HepG2 (cell line): ENCODE measurements around the gene STX2. TPM values are rescaled to one million over a fixed set of nuclear protein-coding genes. Genes with fewer than 3 reads are reported as not detected.

Experiments
- ELF1 ChIP-seq: sonication (generic); formaldehyde crosslinking; IDR thresholded peaks from 2 replicates; pipeline ENCODE4 v1.4.0; 2020; ENCODE audit warnings: missing genetic modification reagents
- HNF4G ChIP-seq, 2 experiments: sonication (generic) in 1 of 2; formaldehyde crosslinking in 1 of 2; IDR thresholded peaks; 2 replicates each; pipeline versions ENCODE4 v1.4.0 to v1.6.1; 2011 to 2020; ENCODE audit warnings: borderline replicate concordance in 2 of 2, low read depth in 2 of 2, mild to moderate bottlenecking in 2 of 2, low read length in 1 of 2, missing genetic modification reagents in 1 of 2, moderate library complexity in 1 of 2
- NR2F6 ChIP-seq, 2 experiments: IDR thresholded peaks; 2 replicates each; pipeline ENCODE4 v1.6.1; 2016; ENCODE audit warnings: antibody characterized with exemption in 1 of 2, mild to moderate bottlenecking in 1 of 2
- PRDM4 ChIP-seq: sonication (generic); formaldehyde crosslinking; IDR thresholded peaks from 2 replicates; pipeline ENCODE4 v1.9.0; 2021; ENCODE audit warnings: missing genetic modification reagents, borderline replicate concordance
- RAD21 ChIP-seq: fragments of 450-650 bp; formaldehyde crosslinking; IDR thresholded peaks from 2 replicates; pipeline ENCODE4 v1.5.0; 2020; ENCODE audit warnings: mild to moderate bottlenecking
- SALL1 ChIP-seq: sonication (generic); formaldehyde crosslinking; IDR thresholded peaks from 2 replicates; pipeline ENCODE4 v1.8.0; 2022; ENCODE audit warnings: mild to moderate bottlenecking, missing genetic modification reagents
- SNAPC4 ChIP-seq: sonication (generic); formaldehyde crosslinking; IDR thresholded peaks from 2 replicates; pipeline ENCODE4 v1.4.0; 2020; ENCODE audit warnings: mild to moderate bottlenecking, missing genetic modification reagents
- STAT5B ChIP-seq: sonication (generic); formaldehyde crosslinking; IDR thresholded peaks from 2 replicates; pipeline ENCODE4 v1.4.0; 2020; ENCODE audit warnings: missing genetic modification reagents
- TCF12 ChIP-seq, 2 experiments: fragments of 450-650 bp in 1 of 2; sonication (generic) in 1 of 2; formaldehyde crosslinking in 1 of 2; IDR thresholded peaks; 2 replicates each; pipeline versions ENCODE4 v1.6.1 to v1.8.0; 2017 to 2022; ENCODE audit warnings: antibody characterized with exemption in 1 of 2, mild to moderate bottlenecking in 1 of 2, missing genetic modification reagents in 1 of 2, moderate library complexity in 1 of 2
- THAP9 ChIP-seq: sonication (generic); formaldehyde crosslinking; IDR thresholded peaks from 2 replicates; pipeline ENCODE4; 2020; ENCODE audit warnings: missing genetic modification reagents, mild to moderate bottlenecking, borderline replicate concordance
- ZNF12 ChIP-seq: sonication (generic); formaldehyde crosslinking; IDR thresholded peaks from 2 replicates; pipeline ENCODE4 v1.5.0; 2020; ENCODE audit warnings: missing genetic modification reagents
- ZNF264 ChIP-seq: sonication (generic); formaldehyde crosslinking; IDR thresholded peaks from 2 replicates; pipeline ENCODE4 v1.4.0; 2020; ENCODE audit warnings: missing genetic modification reagents
- ZNF33A ChIP-seq: sonication (generic); formaldehyde crosslinking; IDR thresholded peaks from 2 replicates; pipeline ENCODE4 v1.5.1; 2020; ENCODE audit warnings: missing genetic modification reagents, mild to moderate bottlenecking, moderate library complexity, borderline replicate concordance
- ZNF501 ChIP-seq: sonication (generic); formaldehyde crosslinking; IDR thresholded peaks from 2 replicates; pipeline ENCODE4 v1.5.1; 2020; ENCODE audit warnings: mild to moderate bottlenecking, moderate library complexity, missing genetic modification reagents
- ZNF598 ChIP-seq: sonication (generic); formaldehyde crosslinking; IDR thresholded peaks from 2 replicates; pipeline ENCODE4 v1.5.1; 2020; ENCODE audit warnings: mild to moderate bottlenecking, missing genetic modification reagents, borderline replicate concordance
- ZNF780A ChIP-seq: sonication (generic); formaldehyde crosslinking; IDR thresholded peaks from 2 replicates; pipeline ENCODE4 v1.8.0; 2022; ENCODE audit warnings: mild to moderate bottlenecking, missing genetic modification reagents, moderate library complexity
- ZNF792 ChIP-seq: IDR thresholded peaks from 2 replicates; pipeline ENCODE4 v1.6.1; 2016
- polyA plus RNA-seq, 8 experiments: library from polyadenylated mRNA; depleted of rRNA in 3 of 8; stranded (reverse) in 7 of 8; unstranded in 1 of 8; fragments of >200 nt; fragmentation: Illumina TruSeq in 4 of 8; extraction: Trizol in 4 of 8; gene quantifications; 2 replicates each; pipeline versions ENCODE4 v1.2.1 to v1.2.3, GENCODE V29; 2011 to 2016; ENCODE audit warnings: low read depth in 4 of 8, missing spikeins in 1 of 8, mixed read lengths in 1 of 8; ENCODE audit not compliant: insufficient read depth in 1 of 8
- total RNA-seq, 5 experiments: library from RNA; depleted of rRNA; stranded (reverse); fragments of >200 nt; fragmentation: Illumina TruSeq; extraction: Trizol; gene quantifications; 2 replicates each; pipeline ENCODE4 v1.2.3, GENCODE V29; 2016; ENCODE audit warnings: low read depth in 1 of 5

The STX2 gene
- total and polyA plus RNA-seq, 2 of the 13 experiments (the other 11 are each of a cell fraction or from before 2014, with no cell fraction given) = 13.4 to 25.1 TPM

GRCh38 chr12:130775953-130776856, 62.8 kb downstream of the STX2 start (continued):
- TF ChIP-seq SNAPC4 (CRISPR knock-in tag) = no peak
- 0 out of 2 replicates have a peak, but pooled peaks have one; percentile 47 for TF ChIP-seq ZNF780A (CRISPR knock-in tag)
- 0 out of 2 replicates have a peak, but pooled peaks have one; percentile 24 for TF ChIP-seq ZNF33A (CRISPR knock-in tag)
- TF ChIP-seq ZNF264 (CRISPR knock-in tag) = peak; percentile 66; the same call in 1 of the 2 replicates
- TF ChIP-seq STAT5B = 0 out of 2 replicates have a peak, but pooled peaks have one; percentile 37
- peak; percentile 84 for TF ChIP-seq NR2F6 (IDR thresholded peaks at IDR 0.05)
- peak; percentile 81 for TF ChIP-seq NR2F6 (CRISPR knock-in tag; IDR thresholded peaks at IDR 0.05)
- TF ChIP-seq TCF12 (IDR thresholded peaks at IDR 0.05) = no peak
- TF ChIP-seq TCF12 (CRISPR knock-in tag; IDR thresholded peaks at IDR 0.05) = no peak
- TF ChIP-seq THAP9 (CRISPR knock-in tag) = peak; percentile 52; the same call in 1 of the 2 replicates
- no peak for TF ChIP-seq ZNF598 (CRISPR knock-in tag)
- TF ChIP-seq RAD21 (CRISPR knock-in tag) = peak; percentile 17; the same call in 1 of the 2 replicates
- TF ChIP-seq ZNF501 (CRISPR knock-in tag) = peak; percentile 57; the same call in 1 of the 2 replicates
- peak; percentile 94 for TF ChIP-seq ELF1 (CRISPR knock-in tag)
- peak; percentile 93 for TF ChIP-seq SALL1 (CRISPR knock-in tag)
- TF ChIP-seq HNF4G (IDR thresholded peaks at IDR 0.05; ENCODE audit: borderline replicate concordance, low read depth, low read length) = peak; percentile 87
- peak; percentile 60; the same call in 1 of the 2 replicates for TF ChIP-seq HNF4G (CRISPR knock-in tag; IDR thresholded peaks at IDR 0.05; ENCODE audit: borderline replicate concordance, low read depth)
- TF ChIP-seq ZNF792 (CRISPR knock-in tag) = peak; percentile 48; the same call in 1 of the 2 replicates
- TF ChIP-seq ZNF12 (CRISPR knock-in tag) = peak; percentile 90
- no peak for TF ChIP-seq PRDM4
